Thyroid gland (tissue), 4 donors: ENCODE data around the gene AHSG.

Source experiments
- POLR2A ChIP-seq, 2 donors: fragments of 450-650 bp; IDR thresholded peaks; one replicate each; pipeline ENCODE4 v1.6.1; 2017; ENCODE audit warnings: antibody characterized with exemption in 2 of 2, mild to moderate bottlenecking in 2 of 2, moderate library complexity in 1 of 2
- TF ChIP-seq, protein P1 (sequence below), 6 experiments: fragments of 200-600 bp in 3 of 6; fragments of 450-650 bp in 3 of 6; sonication (generic) in 3 of 6; IDR thresholded peaks; one replicate each; pipeline ENCODE4 v1.5.1; 2016 to 2019; ENCODE audit warnings: antibody characterized with exemption in 6 of 6, mild to moderate bottlenecking in 2 of 6, inconsistent platforms in 1 of 6, moderate library complexity in 1 of 6

DNA sequence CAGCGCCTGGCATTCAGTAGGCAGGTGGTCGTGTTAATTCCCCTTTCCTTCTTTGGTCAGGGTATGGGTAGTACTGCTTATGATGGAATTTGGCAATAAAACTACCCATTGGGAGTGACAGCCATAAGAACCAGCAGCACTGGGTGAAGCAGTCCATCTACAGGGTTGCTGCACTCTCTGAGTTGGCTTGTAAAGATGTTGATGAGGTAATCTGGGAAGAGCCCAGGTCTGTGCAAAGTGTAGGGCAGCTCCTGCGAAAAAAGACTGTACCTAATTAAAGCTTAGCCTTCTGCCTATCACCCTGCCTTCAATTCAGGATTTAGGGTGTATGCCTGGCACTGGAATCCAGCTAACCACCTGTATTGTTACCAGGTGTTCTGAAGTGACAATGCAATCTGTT, 22.7 kb downstream of the AHSG start:
- no peak for TF ChIP-seq POLR2A (IDR thresholded peaks at IDR 0.05)
- TF ChIP-seq, protein P1, sequence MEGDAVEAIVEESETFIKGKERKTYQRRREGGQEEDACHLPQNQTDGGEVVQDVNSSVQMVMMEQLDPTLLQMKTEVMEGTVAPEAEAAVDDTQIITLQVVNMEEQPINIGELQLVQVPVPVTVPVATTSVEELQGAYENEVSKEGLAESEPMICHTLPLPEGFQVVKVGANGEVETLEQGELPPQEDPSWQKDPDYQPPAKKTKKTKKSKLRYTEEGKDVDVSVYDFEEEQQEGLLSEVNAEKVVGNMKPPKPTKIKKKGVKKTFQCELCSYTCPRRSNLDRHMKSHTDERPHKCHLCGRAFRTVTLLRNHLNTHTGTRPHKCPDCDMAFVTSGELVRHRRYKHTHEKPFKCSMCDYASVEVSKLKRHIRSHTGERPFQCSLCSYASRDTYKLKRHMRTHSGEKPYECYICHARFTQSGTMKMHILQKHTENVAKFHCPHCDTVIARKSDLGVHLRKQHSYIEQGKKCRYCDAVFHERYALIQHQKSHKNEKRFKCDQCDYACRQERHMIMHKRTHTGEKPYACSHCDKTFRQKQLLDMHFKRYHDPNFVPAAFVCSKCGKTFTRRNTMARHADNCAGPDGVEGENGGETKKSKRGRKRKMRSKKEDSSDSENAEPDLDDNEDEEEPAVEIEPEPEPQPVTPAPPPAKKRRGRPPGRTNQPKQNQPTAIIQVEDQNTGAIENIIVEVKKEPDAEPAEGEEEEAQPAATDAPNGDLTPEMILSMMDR (IDR thresholded peaks at IDR 0.05) = no peak
